GM12891 (cell line): Measurements from ENCODE around the gene MAP7D1.
"Not testable (repeated sequence)": the region's sequence is repeated elsewhere in the genome, so short reads cannot be mapped to it uniquely, and the experiment has no call there.

ENCODE experiments used
- POLR2AphosphoS5 ChIP-seq: IDR thresholded peaks from 2 replicates; pipeline ENCODE4 v1.6.1; 2011; ENCODE audit warnings: low read depth, low read length, control low read depth
- SPI1 ChIP-seq: IDR thresholded peaks from 2 replicates; pipeline ENCODE4 v1.6.1; 2011; ENCODE audit warnings: low read depth, low read length, control low read depth

- TF ChIP-seq POLR2AphosphoS5, SPI1: not testable (repeated sequence)
These were observed 74.3 kb downstream of the MAP7D1 start for GRCh38 chr1:36230279-36230678.
